GM19351 (cell line): ENCODE measurements around the gene MRTFB.

ENCODE experiments used
- ATAC-seq: cut with Tn5 transposase; IDR thresholded peaks from one replicate; pipeline ENCODE4 v1.9.1; 2021; ENCODE audit warnings: mild to moderate bottlenecking, moderate library complexity; ENCODE audit not compliant: unreplicated experiment

Gene MRTFB

GRCh38 chr16:14223632-14224031, 152.5 kb downstream of the MRTFB start:
- ATAC-seq, result no peak

- ATAC-seq, result no peak
These were observed 154.3 kb downstream of the MRTFB start for GRCh38 chr16:14225457-14225856.

GRCh38 chr16:14232106-14232864, 161.2 kb downstream of the MRTFB start:
- ATAC-seq, result no peak

- ATAC-seq, result no peak
These were observed 165.3 kb downstream of the MRTFB start for GRCh38 chr16:14236401-14236800.

- no peak for ATAC-seq
These were observed 167.6 kb downstream of the MRTFB start for GRCh38 chr16:14238756-14239155.

GRCh38 chr16:14239791-14240190, 168.7 kb downstream of the MRTFB start:
- no peak for ATAC-seq

- no peak for ATAC-seq
These were observed 169.2 kb downstream of the MRTFB start for GRCh38 chr16:14240219-14240843.

- no peak for ATAC-seq
These were observed 169.8 kb downstream of the MRTFB start for GRCh38 chr16:14240964-14241363.

- no peak for ATAC-seq
These were observed 170.5 kb downstream of the MRTFB start for GRCh38 chr16:14241631-14242030.

- ATAC-seq, result no peak
These were observed 171.7 kb downstream of the MRTFB start for GRCh38 chr16:14242769-14243168.

GRCh38 chr16:14244196-14245010, 173.3 kb downstream of the MRTFB start:
- ATAC-seq, result no peak

- ATAC-seq, result no peak
These were observed 177.7 kb downstream of the MRTFB start for GRCh38 chr16:14248791-14249190.

GRCh38 chr16:14249291-14250032, 178.3 kb downstream of the MRTFB start:
- no peak for ATAC-seq

- no peak for ATAC-seq
These were observed 180.3 kb downstream of the MRTFB start for GRCh38 chr16:14251419-14251818.

GRCh38 chr16:14252860-14253259, 181.7 kb downstream of the MRTFB start:
- no peak for ATAC-seq

- no peak for ATAC-seq
These were observed 191.9 kb downstream of the MRTFB start for GRCh38 chr16:14263011-14263410.

GRCh38 chr16:14263769-14264168, 192.7 kb downstream of the MRTFB start:
- no peak for ATAC-seq

GRCh38 chr16:14264327-14264943, 193.3 kb downstream of the MRTFB start:
- no peak for ATAC-seq

- ATAC-seq, result no peak
These were observed 197.0 kb downstream of the MRTFB start for GRCh38 chr16:14268073-14268472.

- no peak for ATAC-seq
These were observed 204.8 kb downstream of the MRTFB start for GRCh38 chr16:14275934-14276333.

GRCh38 chr16:14278749-14279148, 207.6 kb downstream of the MRTFB start:
- ATAC-seq, result no peak
